ENCODE results near the gene PDHX.
"Not testable (repeated sequence)": the region's sequence is repeated elsewhere in the genome, so short reads cannot be mapped to it uniquely, and the experiment has no call there.

PDHX gene

DNA sequence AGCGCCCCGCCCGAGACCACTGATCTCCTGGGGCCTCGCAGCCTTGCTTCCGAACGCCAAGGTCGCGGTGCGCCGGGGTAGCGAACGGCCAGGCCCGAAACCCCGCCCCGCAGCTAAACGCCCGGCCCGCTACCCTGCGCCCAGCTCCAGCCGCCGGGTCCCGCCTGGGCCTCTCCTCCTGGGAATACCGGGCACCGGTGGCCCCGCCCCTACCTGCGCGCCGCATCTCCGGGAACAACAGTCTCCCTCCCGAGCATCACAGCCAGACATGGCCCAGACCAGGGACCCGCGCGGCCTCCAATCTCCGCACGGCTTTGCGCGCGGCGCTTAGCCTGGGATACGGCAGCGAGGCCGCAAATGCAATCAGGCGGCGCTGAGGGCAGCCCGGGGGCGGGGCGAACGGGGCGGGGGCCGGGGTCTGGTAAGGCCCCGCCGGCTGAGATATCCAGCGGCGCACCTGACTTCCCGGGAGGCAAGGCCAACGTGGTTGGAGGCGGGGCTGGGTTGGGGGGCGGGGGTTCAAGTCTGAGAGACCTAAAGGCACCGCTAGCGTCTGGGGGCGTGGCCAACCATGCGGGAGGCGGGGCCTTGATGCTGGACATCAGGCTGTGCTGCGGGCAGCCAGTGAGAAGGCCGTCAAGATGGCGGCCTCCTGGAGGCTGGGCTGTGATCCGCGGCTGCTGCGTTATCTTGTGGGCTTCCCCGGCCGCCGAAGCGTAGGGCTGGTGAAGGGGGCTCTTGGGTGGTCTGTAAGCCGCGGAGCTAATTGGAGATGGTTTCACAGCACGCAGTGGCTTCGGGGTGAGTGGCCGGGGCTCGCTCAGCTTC lies at the start of gene PDHX, which contains the start of gene APIP:
PDHX (plus strand) TSS at position 604 of the 828 bp plus-strand sequence; CDS start at position 642, 38 bp downstream.
APIP (minus strand) TSS at position 365 of the 828 bp plus-strand sequence; CDS start at position 270, 95 bp downstream.
- DNase-seq (ENCODE audit: low read depth), result peak; percentile 97

GRCh38 chr11:34869425-34869824 lies 47.0 kb upstream of the PDHX start:
- DNase-seq (ENCODE audit: low read depth), result no peak

DNA sequence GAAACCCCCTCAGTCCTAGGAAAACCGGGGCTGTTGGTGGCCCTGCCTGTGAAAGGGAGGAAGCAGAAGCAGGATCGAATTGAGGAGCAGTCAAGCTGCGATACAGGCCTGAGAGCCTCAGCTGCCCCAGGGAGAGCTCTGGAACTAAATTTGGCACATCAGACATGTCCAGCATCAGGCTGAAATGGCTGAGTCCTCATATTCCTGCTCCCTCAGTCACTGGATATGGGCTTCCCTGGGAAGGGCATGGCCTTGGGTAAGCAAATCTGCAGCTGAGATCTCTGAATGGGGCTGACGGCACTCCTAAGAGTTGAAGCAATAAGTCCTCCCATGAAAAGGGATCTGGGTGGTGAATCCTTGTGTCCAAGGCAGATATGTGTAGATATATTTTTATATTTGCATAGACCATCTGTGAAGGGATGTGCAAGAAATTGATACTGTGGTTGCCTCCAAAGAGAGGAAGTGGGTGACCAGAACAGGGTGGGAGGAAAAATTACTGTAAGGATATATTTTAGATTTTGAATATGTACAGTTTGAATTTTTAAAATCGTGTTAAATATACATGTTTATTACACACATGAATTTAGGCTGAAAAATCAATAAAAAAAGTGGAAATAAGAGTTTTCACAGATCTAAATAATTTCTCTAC lies 45.7 kb upstream of the PDHX start:
- DNase-seq (ENCODE audit: low read depth), result no peak

DNA sequence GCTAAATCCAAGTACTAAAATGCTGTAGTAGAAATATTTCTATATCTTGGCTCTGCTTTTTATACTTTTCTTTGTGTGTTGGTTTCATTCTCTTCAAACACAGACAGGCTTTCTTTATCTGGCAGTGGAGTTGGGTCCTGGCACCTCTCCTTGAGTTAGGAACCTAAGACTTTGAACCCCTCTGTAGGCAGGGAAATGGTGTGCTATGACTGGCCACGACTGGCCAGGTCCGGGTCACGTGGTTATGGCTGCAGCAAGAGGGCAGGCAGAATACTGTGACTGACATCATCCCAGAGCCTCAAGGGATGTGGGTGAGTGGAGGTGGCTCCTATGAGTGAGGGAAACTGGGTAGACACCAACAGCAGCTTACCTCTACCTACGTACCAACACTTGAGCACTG lies 42.2 kb upstream of the PDHX start:
- DNase-seq (ENCODE audit: low read depth), result no peak

DNA sequence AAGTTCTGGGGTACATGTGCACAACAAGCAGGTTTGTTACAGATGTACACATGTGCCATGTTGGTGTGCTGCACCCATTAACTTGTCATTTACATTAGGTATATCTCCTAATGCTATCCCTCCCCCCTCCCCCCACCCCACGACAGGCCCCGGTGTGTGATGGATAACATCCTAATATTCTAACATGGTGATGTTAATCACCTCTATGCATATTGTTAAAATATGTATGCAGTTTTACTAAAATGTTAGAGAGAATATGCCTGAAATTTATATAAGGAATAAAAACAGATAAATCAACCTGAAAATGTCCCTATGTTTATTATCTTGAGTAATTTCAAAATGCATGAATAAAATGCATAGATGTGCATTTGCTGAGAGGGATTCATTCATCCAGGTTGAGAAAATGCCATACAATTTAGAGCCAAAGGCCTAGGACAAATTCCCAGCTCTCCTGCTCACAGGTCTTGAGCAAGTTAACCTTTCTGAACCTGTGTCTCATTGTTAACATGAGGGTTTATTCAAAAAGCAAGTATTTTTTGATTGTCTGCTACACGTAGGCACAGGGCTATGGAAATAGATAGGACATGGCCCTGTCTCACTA lies 38.9 kb upstream of the PDHX start:
- no peak for DNase-seq (ENCODE audit: low read depth)

DNA sequence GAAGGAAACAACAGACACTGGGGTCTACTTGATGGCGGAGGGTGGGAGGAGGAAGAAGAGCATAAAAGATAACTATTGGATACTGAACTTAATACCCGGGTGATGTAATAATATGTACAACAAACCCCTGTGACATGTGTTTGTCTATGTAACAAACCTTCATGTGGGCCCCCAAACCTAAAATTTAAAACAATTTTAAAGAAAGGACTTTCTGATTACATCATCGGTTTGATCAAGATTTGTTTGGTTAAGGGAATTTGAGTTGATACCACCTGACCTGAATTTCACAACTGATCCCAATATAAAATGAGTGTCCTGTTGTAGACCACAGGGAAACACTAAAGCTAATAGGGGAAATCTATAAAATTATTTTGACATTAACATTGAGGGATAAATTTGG lies 34.5 kb upstream of the PDHX start:
- no peak for DNase-seq (ENCODE audit: low read depth)

DNA sequence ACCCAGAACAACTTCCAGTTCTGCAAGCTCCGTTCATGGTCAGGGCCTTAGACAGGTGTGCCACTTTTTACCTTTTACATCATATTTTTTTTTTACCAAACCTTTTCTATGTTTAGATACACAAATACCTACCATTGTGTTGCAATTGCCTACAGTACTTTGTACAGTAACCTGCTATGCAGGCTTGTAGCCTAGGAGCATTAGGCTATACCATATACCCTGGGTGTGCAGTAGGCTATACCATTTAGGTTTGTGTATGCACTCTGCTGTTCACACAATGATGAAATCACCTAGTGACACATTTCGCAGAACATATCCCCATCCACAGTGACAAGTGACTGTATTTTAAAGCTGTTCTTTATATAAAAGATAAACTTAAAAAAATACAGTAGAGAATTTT lies 29.8 kb upstream of the PDHX start:
- no peak for DNase-seq (ENCODE audit: low read depth)

- DNase-seq (ENCODE audit: low read depth), result no peak
These were observed 29.2 kb upstream of the PDHX start for GRCh38 chr11:34887260-34887659.

DNA sequence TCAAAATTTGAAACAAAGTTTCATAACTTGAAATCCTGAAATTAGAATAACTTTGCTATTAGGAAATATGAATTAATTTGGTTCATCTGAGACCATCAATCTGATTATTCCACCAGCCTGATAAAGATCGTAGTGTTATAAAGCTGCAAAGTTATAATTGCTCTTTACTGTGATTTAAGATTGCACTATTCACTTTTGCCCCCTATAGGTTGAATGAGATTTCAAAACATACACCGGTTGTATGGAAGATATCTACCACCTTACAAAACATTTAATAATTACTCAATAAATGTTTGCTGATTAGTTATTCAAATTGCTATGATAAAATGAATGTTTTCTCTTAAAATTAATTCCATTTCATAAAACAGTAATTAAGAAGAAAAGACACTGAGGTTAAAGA lies 26.3 kb upstream of the PDHX start:
- DNase-seq (ENCODE audit: low read depth), result no peak

- peak; percentile 4 for DNase-seq (ENCODE audit: low read depth)
These were observed 25.6 kb upstream of the PDHX start for GRCh38 chr11:34890812-34891211.

DNA sequence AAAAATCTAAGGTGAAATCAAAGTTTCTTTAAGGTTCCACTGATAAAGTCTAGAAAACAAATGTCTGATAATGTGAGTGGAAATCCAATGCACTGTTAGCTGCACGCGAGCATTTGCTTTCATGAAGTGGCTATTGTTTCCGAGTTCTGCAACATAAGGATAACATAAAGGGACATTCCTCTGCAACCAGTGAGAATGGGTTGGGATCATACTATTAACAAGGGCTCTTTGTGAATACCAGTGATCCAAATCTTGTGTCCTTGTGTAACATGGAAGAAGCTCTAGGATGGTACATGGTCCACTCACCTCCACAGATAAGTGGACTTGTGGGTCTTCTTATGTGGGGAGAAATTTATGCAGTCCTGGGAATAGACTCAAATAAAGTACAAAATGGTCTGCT lies 24.8 kb upstream of the PDHX start:
- no peak for DNase-seq (ENCODE audit: low read depth)

DNA sequence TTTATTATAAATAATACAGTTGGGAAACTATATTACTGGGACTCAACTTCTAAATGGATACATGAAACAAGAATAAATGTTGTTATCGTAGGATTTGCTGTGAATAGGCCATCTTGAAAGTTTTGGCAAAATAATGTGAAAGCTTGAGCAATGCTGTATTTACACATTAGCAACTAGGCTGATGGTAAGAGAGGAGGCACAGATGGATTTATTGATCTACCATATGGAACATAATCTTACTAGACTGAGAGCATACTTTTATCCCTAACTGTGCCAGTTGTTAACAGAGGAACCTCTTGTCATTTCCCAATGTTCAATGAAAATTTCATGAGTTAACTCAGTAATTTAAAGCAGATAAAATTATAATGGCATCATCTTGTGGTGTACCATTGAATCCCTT lies 23.0 kb upstream of the PDHX start:
- DNase-seq (ENCODE audit: low read depth), result no peak

GRCh38 chr11:34896191-34896590 lies 20.2 kb upstream of the PDHX start:
- not testable (repeated sequence) for DNase-seq (ENCODE audit: low read depth)

DNA sequence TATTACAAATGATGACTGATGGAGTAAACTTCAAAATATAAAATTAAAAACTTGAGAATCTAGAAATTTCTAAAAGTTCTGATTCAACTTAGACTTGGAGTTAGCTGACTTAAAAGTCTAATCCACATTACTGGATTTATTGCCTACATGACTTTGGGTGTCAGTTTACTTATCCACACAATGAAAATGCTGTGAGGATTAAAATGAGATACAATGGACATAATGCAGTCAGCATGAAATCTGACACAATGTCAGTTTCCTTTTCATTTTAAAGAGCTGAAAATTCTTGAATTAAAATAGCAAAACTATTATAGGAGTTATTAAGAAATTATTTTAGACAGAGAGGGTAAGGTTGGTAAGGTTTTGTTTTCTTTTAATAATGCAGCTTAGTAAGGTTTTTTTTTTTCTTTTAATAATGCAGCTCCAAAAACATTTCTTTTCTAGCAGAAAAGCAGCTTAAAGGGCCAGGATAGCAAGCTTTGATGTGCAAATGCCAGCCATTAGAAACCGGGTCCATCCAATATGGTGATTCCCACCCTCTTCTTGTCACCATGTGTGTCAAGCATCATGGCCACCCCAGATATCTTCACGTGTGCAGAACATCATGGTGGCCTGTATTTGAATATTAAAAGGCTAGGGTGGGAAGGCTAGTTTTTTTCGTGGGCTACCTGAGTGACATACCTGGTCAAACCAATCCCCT lies 19.1 kb upstream of the PDHX start:
- no peak for DNase-seq (ENCODE audit: low read depth)

- DNase-seq (ENCODE audit: low read depth), result no peak
These were observed 17.9 kb upstream of the PDHX start for GRCh38 chr11:34898474-34898873.

DNA sequence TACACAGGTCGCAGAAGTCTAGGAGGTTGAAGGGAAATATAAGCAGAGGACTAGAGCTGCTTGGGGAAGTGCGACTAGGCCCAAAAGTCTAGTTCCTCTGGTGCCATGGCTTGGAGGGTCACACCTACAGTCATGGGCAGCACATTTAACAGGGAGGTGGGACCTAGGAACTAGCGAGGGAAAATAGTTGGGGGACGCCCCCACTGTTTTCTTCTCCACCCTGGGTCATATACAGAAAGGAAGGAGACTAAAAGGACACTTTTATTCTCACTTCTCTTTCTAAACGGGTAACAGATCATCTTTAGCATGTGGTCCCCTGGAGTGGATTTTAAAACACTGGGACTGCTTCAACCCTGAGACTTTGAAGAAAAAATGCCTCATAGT lies 16.8 kb upstream of the PDHX start:
- DNase-seq (ENCODE audit: low read depth), result no peak

GRCh38 chr11:34904421-34904955 lies 11.9 kb upstream of the PDHX start:
- DNase-seq (ENCODE audit: low read depth), result no peak

DNA sequence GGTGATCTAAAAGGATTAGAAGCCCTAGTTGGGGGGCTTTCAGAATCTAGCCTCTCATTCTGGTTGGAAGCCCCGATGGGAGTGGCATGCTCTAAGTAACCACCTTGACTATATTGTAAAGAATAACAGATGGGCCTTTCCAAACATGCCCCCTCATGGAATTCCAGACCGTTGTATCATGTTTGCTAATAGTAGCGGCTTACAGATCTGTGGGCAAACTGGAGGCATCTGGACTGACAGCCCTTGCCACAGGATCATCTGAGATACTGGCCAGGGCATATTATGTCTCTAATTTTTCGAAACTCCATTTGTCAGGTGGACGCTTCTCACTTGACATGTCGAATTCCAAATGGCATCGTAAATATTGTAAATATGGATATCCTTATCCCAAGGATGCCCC lies 10.8 kb upstream of the PDHX start:
- DNase-seq (ENCODE audit: low read depth), result no peak

DNA sequence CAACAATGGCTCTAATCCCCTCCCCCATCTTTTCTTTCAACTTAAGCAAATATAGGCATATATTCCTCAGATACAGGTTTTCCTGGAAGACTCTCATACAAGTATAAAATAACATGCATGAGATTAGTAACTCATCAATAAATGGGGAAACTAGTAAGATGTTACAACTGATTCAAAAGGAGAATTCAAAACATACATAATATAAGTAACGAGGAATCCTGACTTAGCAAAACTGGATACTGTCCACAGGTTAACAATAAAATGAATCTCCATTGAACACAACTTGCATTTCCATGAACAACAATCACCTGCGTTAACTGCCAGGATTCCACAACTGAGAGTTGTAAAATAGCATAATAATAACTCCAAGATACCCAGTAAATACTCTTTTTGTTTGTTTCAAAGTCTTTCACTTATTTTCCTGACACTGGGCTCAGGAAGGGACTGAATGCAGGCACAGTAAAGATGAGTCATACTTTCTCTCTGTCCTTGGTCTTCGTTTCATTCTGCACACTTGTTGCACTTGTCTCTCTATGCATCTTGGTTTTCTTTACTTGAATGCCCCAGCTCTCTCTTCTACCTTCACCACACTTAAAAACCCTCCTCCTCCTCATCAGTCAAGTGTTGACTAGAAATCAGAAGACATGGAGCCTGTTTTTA lies 8.4 kb upstream of the PDHX start:
- DNase-seq (ENCODE audit: low read depth), result no peak

GRCh38 chr11:34909415-34909814 lies 7.0 kb upstream of the PDHX start:
- no peak for DNase-seq (ENCODE audit: low read depth)

GRCh38 chr11:34909955-34910354 lies 6.5 kb upstream of the PDHX start:
- no peak for DNase-seq (ENCODE audit: low read depth)

DNA sequence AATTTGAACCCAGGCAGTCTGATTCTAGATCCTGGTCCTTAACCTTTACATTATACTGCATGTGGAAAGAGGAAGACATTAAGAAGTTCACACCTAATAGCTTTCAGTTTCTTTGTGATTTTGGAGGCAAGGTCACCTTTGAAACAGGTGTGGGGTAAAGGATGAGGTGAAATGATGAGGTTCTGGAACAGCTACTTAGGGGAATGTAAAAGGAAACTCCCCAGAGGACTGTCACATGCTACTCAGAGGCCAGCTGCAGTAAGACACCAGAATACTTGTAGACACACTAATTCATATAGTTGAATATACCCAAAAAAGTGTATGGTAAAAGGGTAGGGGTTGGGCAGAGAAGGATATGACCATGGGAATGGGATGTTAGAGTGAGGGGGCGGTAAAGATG lies 5.6 kb upstream of the PDHX start:
- no peak for DNase-seq (ENCODE audit: low read depth)
